Fibroblast of mammary gland (primary cell): Measurements from ENCODE around the gene GUSB.

Experiments used
- DNase-seq: peaks from one replicate; pipeline ENCODE4 v3.0.0-alpha.2; 2010; ENCODE audit warnings: low read depth
- H3K4me3 ChIP-seq: 2 replicates; pipeline ENCODE4 v1.5.1; 2011; ENCODE audit warnings: low read depth, mild to moderate bottlenecking, low read length, moderate library complexity; ENCODE audit not compliant: control insufficient read depth
- TF ChIP-seq, protein P1 (sequence below): conservative IDR thresholded peaks from 2 replicates; pipeline ENCODE4 v1.5.1; 2011; ENCODE audit warnings: low read depth, low read length, inconsistent platforms; ENCODE audit not compliant: control insufficient read depth, insufficient read depth

GUSB gene

DNA sequence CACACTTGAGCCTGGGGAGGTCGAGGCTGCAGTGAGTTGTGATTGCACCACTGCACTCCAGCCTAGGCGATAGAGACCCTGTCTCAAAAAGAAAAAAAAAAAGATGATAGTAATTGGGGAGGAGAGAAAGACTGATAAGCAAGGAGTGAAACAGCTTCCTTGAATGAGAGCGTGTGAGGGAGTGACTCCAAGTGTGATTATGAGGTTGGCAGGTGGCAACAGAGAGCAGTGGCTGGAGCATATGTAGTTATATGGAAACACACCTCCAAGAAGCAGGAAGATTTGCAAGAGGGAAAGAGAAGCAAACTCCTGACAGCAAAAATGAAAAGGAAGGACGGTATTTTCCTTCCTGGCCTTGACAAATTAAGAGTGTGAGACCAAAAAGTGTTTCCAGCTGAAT is 58.7 kb downstream of the GUSB start:
- no peak overlapping the region for H3K4me3 ChIP-seq
- no peak for DNase-seq
- TF ChIP-seq, protein P1, sequence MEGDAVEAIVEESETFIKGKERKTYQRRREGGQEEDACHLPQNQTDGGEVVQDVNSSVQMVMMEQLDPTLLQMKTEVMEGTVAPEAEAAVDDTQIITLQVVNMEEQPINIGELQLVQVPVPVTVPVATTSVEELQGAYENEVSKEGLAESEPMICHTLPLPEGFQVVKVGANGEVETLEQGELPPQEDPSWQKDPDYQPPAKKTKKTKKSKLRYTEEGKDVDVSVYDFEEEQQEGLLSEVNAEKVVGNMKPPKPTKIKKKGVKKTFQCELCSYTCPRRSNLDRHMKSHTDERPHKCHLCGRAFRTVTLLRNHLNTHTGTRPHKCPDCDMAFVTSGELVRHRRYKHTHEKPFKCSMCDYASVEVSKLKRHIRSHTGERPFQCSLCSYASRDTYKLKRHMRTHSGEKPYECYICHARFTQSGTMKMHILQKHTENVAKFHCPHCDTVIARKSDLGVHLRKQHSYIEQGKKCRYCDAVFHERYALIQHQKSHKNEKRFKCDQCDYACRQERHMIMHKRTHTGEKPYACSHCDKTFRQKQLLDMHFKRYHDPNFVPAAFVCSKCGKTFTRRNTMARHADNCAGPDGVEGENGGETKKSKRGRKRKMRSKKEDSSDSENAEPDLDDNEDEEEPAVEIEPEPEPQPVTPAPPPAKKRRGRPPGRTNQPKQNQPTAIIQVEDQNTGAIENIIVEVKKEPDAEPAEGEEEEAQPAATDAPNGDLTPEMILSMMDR, result no peak

DNA sequence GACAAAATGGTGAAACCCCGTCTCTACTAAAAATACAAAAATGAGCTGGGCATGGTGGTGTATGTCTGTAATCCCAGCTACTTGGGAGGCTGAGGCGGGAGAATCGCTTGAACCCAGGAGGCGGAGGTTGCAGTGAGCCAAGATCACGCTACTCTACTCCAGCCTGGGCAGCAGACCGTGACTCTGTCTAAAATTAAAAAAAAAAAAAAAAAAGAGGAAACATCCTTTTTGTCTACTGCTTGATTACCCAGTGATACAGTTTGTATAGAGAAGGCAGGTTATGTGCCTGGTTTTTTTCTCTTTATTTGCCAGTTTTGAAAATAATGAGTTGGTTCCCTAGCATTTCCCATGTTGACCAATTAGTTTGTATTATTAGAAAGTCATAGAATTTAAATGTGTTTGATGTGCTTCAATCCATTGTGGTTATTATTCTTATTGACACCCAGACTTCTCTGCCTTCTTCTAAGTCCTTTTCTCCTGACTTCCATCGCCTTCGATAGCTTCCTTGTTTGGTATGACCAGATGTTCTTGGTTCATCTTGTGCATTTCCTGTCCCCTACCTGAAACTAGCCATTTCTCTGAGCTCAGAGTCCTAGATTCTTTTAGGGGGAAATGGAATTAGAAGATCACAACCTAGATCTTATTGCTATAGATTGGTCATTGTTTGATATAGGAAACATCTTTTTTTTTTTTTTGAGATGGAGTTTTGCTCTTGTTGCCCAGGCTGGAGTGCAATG is 65.9 kb downstream of the GUSB start:
- TF ChIP-seq, protein P1, result no peak
- no peak overlapping the region for H3K4me3 ChIP-seq
- DNase-seq, result no peak

DNA sequence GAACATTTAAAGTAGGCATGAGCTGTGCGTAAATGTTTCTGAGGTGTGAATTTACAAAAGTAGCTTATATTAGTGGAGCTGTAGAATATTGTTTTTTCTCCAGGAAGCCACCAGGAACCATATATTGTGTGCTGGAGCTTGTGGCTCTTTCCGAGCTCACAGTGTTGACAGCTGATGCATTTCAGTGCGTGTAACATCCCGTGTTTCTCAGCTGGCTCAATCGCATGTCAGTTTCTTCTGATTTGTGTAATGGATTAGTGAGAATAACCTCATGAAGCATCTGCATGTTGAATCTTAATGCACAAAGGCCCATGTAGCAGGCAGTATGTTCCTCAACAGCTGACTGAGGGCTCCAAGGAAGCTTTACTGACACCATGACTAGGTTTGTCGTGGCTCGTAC is 69.8 kb downstream of the GUSB start:
- no peak for DNase-seq
- TF ChIP-seq, protein P1, result no peak

More for the DNA sequence above, 69.8 kb downstream of the GUSB start:
- no peak overlapping the region for H3K4me3 ChIP-seq
